HG03108 (cell line): ENCODE data around the gene AP3S2.
"Not testable (repeated sequence)": the region's sequence is repeated elsewhere in the genome, so short reads cannot be mapped to it uniquely, and the experiment has no call there.

ENCODE experiments used
- ATAC-seq: cut with Tn5 transposase; IDR thresholded peaks from one replicate; pipeline ENCODE4 v1.9.1; 2021; ENCODE audit warnings: moderate library complexity; ENCODE audit not compliant: unreplicated experiment

Gene AP3S2

GRCh38 chr15:89903858-89904130, 10.0 kb upstream of the AP3S2 start:
- no peak for ATAC-seq

- no peak for ATAC-seq
These were observed 9.4 kb upstream of the AP3S2 start for GRCh38 chr15:89903015-89903857.

- ATAC-seq: no peak
These were observed 7.1 kb upstream of the AP3S2 start for GRCh38 chr15:89900849-89901248.

- no peak for ATAC-seq
These were observed 6.3 kb upstream of the AP3S2 start for GRCh38 chr15:89899951-89900567.

GRCh38 chr15:89899295-89899945, 5.6 kb upstream of the AP3S2 start:
- no peak for ATAC-seq

- peak; percentile 43 for ATAC-seq
These were observed 5.0 kb upstream of the AP3S2 start for GRCh38 chr15:89898614-89899294.

GRCh38 chr15:89898146-89898545, 4.4 kb upstream of the AP3S2 start:
- no peak for ATAC-seq

- no peak for ATAC-seq
These were observed 767 bp downstream of the AP3S2 start for GRCh38 chr15:89893027-89893426.

- no peak for ATAC-seq
These were observed 5.5 kb downstream of the AP3S2 start for GRCh38 chr15:89888214-89888804.

- ATAC-seq: no peak
These were observed 8.2 kb downstream of the AP3S2 start for GRCh38 chr15:89885611-89886010.

GRCh38 chr15:89885179-89885578, 8.6 kb downstream of the AP3S2 start:
- not testable (repeated sequence) for ATAC-seq

GRCh38 chr15:89883518-89883917, 10.3 kb downstream of the AP3S2 start:
- ATAC-seq: no peak

GRCh38 chr15:89880727-89881126, 13.1 kb downstream of the AP3S2 start:
- no peak for ATAC-seq

GRCh38 chr15:89878323-89878722, 15.5 kb downstream of the AP3S2 start:
- no peak for ATAC-seq

- no peak for ATAC-seq
These were observed 16.7 kb downstream of the AP3S2 start for GRCh38 chr15:89877083-89877425.

- ATAC-seq: no peak
These were observed 17.3 kb downstream of the AP3S2 start for GRCh38 chr15:89876396-89877082.

- ATAC-seq: no peak
These were observed 18.1 kb downstream of the AP3S2 start for GRCh38 chr15:89875741-89876140.

GRCh38 chr15:89874926-89875564, 18.7 kb downstream of the AP3S2 start:
- ATAC-seq: peak; percentile 93

- no peak for ATAC-seq
These were observed 23.0 kb downstream of the AP3S2 start for GRCh38 chr15:89870688-89871288.

GRCh38 chr15:89870006-89870405, 23.8 kb downstream of the AP3S2 start:
- ATAC-seq: no peak
